HL-60 (cell line): ENCODE results near the gene LAMA5.

Experiments
- DNase-seq, 2 experiments: peaks; one replicate each; pipeline ENCODE4 v3.0.0-alpha.2; 2010 to 2020; ENCODE audit warnings: low read depth in 1 of 2, low spot score in 1 of 2
- H3K27ac ChIP-seq: fragments of 250-450 bp; sonication (Bioruptor Pico); replicated peaks from 2 replicates; pipeline ENCODE4 v1.5.1; 2020; ENCODE audit warnings: mild to moderate bottlenecking, moderate library complexity
- H3K27me3 ChIP-seq: fragments of 250-450 bp; sonication (Bioruptor Pico); 2 replicates; pipeline ENCODE4 v1.5.1; 2021; ENCODE audit warnings: mild to moderate bottlenecking, moderate library complexity; ENCODE audit not compliant: insufficient read depth, poor library complexity, severe bottlenecking
- H3K4me3 ChIP-seq: replicated peaks from 2 replicates; pipeline ENCODE4 v1.5.1; 2011; ENCODE audit warnings: mild to moderate bottlenecking, control low read depth, low read length; ENCODE audit not compliant: insufficient read depth
- GABPA ChIP-seq: IDR thresholded peaks from 2 replicates; pipeline ENCODE4 v1.6.1; 2012; ENCODE audit warnings: low read depth
- POLR2AphosphoS5 ChIP-seq: IDR thresholded peaks from 2 replicates; pipeline ENCODE4 v1.6.1; 2012; ENCODE audit warnings: low read depth
- SPI1 ChIP-seq: IDR thresholded peaks from 2 replicates; pipeline ENCODE4 v1.6.1; 2012; ENCODE audit warnings: low read depth, mild to moderate bottlenecking, borderline replicate concordance
- TF ChIP-seq, protein P1 (sequence below): IDR thresholded peaks from 2 replicates; pipeline ENCODE4 v1.6.1; 2012; ENCODE audit warnings: low read depth; ENCODE audit not compliant: insufficient replicate concordance
- TF ChIP-seq, protein P2 (sequence below): IDR thresholded peaks from one replicate; pipeline ENCODE4 v1.5.1; 2011; ENCODE audit warnings: low read length, control low read depth, inconsistent platforms; ENCODE audit not compliant: insufficient read depth

LAMA5 gene

DNA sequence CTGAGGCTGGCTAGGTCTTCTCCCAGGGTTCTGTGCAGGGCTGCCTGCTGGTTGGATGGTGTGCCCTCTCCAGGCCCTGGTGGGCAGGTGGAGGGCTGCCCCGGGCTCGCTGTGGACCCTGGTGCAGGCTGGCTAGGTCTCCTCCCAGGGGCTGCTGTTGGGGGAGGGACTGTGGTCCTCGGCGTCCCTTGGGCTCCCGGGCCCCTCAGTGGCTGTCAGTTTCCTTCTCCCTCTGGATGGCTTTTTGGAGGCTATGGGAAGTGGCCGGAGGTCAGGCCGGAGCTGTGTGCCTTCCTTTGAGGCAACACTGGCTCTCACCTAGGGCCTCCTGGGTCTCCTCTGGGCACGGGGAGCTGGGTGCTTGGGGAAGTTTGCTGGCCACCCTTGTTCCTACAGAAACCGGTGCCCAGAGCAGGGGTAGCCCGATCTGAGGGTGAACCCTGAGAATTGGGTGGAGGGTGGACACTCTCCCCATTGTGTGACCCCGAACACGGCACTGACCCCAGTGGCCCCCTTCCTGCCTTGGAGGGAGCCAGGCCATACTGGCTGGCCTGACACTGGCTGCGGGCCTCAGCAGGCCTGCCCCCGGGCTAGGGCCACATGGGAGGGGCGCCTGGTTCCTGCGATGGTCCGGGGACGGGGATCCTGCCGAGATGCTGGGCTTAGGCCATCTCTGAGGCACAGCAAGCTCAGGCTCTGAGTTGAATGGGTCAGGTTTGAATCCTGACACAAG, 43.8 kb upstream of the LAMA5 start:
- Histone ChIP-seq H3K27me3 (no peaks in the 10 kb centered on the region), H3K27ac (no peak overlapping the region), H3K4me3 (no peak overlapping the region)
- DNase-seq: no peak
- TF ChIP-seq POLR2AphosphoS5 (no peak), GABPA (no peak)
- TF ChIP-seq, protein P1, sequence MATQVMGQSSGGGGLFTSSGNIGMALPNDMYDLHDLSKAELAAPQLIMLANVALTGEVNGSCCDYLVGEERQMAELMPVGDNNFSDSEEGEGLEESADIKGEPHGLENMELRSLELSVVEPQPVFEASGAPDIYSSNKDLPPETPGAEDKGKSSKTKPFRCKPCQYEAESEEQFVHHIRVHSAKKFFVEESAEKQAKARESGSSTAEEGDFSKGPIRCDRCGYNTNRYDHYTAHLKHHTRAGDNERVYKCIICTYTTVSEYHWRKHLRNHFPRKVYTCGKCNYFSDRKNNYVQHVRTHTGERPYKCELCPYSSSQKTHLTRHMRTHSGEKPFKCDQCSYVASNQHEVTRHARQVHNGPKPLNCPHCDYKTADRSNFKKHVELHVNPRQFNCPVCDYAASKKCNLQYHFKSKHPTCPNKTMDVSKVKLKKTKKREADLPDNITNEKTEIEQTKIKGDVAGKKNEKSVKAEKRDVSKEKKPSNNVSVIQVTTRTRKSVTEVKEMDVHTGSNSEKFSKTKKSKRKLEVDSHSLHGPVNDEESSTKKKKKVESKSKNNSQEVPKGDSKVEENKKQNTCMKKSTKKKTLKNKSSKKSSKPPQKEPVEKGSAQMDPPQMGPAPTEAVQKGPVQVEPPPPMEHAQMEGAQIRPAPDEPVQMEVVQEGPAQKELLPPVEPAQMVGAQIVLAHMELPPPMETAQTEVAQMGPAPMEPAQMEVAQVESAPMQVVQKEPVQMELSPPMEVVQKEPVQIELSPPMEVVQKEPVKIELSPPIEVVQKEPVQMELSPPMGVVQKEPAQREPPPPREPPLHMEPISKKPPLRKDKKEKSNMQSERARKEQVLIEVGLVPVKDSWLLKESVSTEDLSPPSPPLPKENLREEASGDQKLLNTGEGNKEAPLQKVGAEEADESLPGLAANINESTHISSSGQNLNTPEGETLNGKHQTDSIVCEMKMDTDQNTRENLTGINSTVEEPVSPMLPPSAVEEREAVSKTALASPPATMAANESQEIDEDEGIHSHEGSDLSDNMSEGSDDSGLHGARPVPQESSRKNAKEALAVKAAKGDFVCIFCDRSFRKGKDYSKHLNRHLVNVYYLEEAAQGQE: no peak
- TF ChIP-seq, protein P2, sequence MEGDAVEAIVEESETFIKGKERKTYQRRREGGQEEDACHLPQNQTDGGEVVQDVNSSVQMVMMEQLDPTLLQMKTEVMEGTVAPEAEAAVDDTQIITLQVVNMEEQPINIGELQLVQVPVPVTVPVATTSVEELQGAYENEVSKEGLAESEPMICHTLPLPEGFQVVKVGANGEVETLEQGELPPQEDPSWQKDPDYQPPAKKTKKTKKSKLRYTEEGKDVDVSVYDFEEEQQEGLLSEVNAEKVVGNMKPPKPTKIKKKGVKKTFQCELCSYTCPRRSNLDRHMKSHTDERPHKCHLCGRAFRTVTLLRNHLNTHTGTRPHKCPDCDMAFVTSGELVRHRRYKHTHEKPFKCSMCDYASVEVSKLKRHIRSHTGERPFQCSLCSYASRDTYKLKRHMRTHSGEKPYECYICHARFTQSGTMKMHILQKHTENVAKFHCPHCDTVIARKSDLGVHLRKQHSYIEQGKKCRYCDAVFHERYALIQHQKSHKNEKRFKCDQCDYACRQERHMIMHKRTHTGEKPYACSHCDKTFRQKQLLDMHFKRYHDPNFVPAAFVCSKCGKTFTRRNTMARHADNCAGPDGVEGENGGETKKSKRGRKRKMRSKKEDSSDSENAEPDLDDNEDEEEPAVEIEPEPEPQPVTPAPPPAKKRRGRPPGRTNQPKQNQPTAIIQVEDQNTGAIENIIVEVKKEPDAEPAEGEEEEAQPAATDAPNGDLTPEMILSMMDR: no peak

DNA sequence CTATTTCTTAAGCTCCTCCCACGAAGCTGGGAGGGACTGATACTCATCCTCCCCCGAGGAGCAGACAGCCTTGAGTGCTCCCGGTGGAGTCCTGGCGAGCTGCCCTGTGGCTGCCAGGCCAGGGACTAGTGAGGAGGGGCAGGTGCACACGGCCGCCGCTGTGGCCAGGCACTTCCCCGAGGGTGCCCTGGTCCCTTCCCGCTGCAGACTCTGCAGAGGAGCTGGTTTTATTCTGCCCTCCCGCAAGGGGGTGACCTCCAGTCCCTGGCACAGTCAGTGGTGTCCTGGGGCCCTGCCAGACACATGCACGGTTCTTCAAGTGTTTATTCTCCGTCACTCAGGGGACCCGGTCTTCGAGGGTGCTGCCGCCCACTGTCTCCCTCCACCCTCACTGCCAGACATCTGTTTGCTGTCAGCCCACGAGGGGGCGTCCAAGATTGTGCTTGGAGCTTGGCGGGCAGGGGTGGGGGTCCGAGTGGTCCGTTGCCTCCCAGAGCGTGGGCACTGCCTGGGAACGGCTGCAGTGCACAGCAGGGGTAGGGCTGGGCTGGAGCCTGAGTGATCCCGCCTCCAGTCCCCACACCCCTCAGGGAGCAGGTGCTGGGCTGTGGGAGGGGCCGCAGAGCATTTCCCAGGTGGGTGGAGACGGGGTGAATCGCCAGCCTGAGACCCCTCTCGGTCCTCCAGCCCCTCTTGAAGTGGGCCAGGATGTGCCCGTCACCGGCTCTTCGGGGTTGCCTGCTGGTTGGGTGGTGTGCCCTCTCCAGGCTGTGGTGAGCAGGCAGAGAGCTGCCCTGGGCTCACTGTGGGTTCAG, 43.0 kb upstream of the LAMA5 start:
- TF ChIP-seq SPI1: no peak
- TF ChIP-seq, protein P2: peak; percentile 12
- no peak overlapping the region for H3K27ac ChIP-seq
- no peaks in the 10 kb centered on the region for H3K27me3 ChIP-seq
- DNase-seq: peak in 1 of 2 experiments; percentile 43
- no peak overlapping the region for H3K4me3 ChIP-seq

DNA sequence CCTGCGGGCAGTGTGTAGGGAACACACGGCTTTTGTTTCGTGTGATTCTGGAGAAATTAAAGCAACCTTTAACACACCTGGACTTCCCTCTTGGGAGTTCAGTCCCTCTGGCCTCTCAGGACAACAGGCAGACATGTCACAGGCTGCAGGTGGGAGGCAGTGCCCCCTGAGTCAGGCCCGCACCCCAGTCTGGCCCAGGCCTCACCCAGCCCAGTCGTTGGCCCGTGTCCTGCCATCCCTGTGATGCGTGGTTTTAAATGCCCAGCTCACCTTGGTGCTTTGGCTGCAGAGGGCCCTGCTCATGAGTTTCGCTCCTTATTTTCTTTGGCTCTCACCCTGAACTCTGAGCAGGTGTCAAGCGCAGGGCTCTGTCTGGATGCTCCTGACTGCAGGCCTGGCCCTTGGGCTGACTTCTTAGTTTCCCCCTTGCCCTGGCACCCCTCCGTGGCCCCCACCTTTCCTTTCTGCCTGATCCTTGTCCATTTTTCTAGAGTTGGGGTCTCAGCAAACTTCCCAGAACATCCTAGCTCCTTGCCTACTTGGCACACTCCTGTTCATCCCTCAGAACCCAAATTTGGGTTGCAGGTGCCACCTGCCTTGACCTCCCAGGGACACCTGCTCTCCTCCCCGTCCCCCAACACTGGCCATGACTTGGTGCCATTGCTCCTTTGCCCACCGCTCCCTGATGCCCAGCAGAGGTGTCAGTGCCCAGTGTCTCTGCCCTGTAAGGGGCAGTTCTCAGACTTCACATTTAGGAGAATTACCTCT, 42.2 kb upstream of the LAMA5 start:
- Histone ChIP-seq H3K27ac (no peak overlapping the region), H3K4me3 (no peak overlapping the region), H3K27me3 (no peaks in the 10 kb centered on the region)
- DNase-seq: no peak
- TF ChIP-seq, protein P1: no peak
- no peak for TF ChIP-seq POLR2AphosphoS5
- TF ChIP-seq, protein P2: no peak
- no peak for TF ChIP-seq SPI1
- no peak for TF ChIP-seq GABPA
